Measurements from ENCODE around the gene VPS45.

- TF ChIP-seq CTCF (optimal IDR thresholded peaks at IDR 0.05 in 1 of 3, IDR thresholded peaks at IDR 0.05 in 1 of 3, conservative IDR thresholded peaks at IDR 0.05 in 1 of 3; ENCODE audit: extremely low read depth in 1 of 3, insufficient read depth in 2 of 3, low read length in 3 of 3), result no peak
- no peak for TF ChIP-seq EZH2 (IDR thresholded peaks at IDR 0.05; ENCODE audit: low read length)
Measured at GRCh38 chr1:150183061-150183460, 115.5 kb downstream of the VPS45 start.
